ENCODE results near the gene PCDHA1. TPM values are rescaled to one million over a fixed set of nuclear protein-coding genes. Genes with fewer than 3 reads are reported as not detected.

PCDHA1 gene
- total RNA-seq, 1 experiment from 2014 or later, result not detected

GRCh38 chr5:141031006-141031405 lies 245.1 kb downstream of the PCDHA1 start (continued):
- no peak for TF ChIP-seq CEBPB (IDR thresholded peaks at IDR 0.05; ENCODE audit: low read depth)
- no peak for TF ChIP-seq YY1 (IDR thresholded peaks at IDR 0.05; ENCODE audit: extremely low read depth, insufficient replicate concordance, low read depth, low read length)
- no peak for TF ChIP-seq SIN3A (IDR thresholded peaks at IDR 0.05; ENCODE audit: low read depth)

- intact Hi-C loops (cut with micrococcal nuclease), result no loop called here
- no peak overlapping the region for H3K9ac ChIP-seq (ENCODE audit: low read length)
- ATAC-seq (no peak), DNase-seq (ENCODE audit: low read depth, low spot score) (no peak)
- ChIA-PET POLR2A (no interaction called here), CTCF (interaction anchor here (1.5 kb wide), 1 partner anchor 15 kb away, joined by 4 read pairs; no protein-coding TSS in a partner anchor), RAD21 (ENCODE audit: low non-redundant PET in 1 of 2, low total read pairs in 2 of 2, uncharacterized antibody in 2 of 2, unreplicated experiment in 2 of 2) (no interaction called here)
- no peaks in the 10 kb centered on the region for H4K20me1 ChIP-seq (ENCODE audit: insufficient read depth)
- no peaks in the 10 kb centered on the region for H3K9me3 ChIP-seq (ENCODE audit: control insufficient read depth in 1 of 2, insufficient read depth in 1 of 2, low read depth in 1 of 2, low read length in 2 of 2)
- H3K4me1 ChIP-seq (ENCODE audit: control insufficient read depth in 1 of 2, insufficient read depth in 2 of 2, low read length in 2 of 2), result no peaks in the 10 kb centered on the region
- BruUV-seq (replicated peaks), result no TSS peak
- H3K79me2 ChIP-seq (ENCODE audit: insufficient read depth, low read length), result no peaks in the 10 kb centered on the region
- H3K4me2 ChIP-seq (ENCODE audit: low read length), result no peak overlapping the region
- H3K27ac ChIP-seq (ENCODE audit: low read depth, low read length), result no peak overlapping the region
- H2AFZ ChIP-seq (ENCODE audit: low read depth, low read length, poor library complexity, severe bottlenecking), result no peak overlapping the region
- H3K4me3 ChIP-seq (replicated peaks in 1 of 2; ENCODE audit: low read depth in 1 of 2, low read length in 2 of 2), result no peak overlapping the region
- H3K27me3 ChIP-seq (ENCODE audit: insufficient read depth, low read length), result no peaks in the 10 kb centered on the region
- no peaks in the 10 kb centered on the region for H3K9me2 ChIP-seq (ENCODE audit: insufficient read depth)
- H3K36me3 ChIP-seq (ENCODE audit: control insufficient read depth in 1 of 2, insufficient read depth in 2 of 2, low read length in 2 of 2), result no peaks in the 10 kb centered on the region
- TF ChIP-seq JUND (IDR thresholded peaks at IDR 0.05), result no peak
- TF ChIP-seq EGR1 (IDR thresholded peaks at IDR 0.05; ENCODE audit: low read depth), result no peak
- no peak for TF ChIP-seq ELF1 (IDR thresholded peaks at IDR 0.05; ENCODE audit: borderline replicate concordance, low read depth)
- TF ChIP-seq CEBPB (IDR thresholded peaks at IDR 0.05; ENCODE audit: low read depth), result no peak
- TF ChIP-seq ATF3 (IDR thresholded peaks at IDR 0.05), result no peak
- no peak for TF ChIP-seq ZFX (IDR thresholded peaks at IDR 0.05)
- TF ChIP-seq POLR2AphosphoS5 (IDR thresholded peaks at IDR 0.05; ENCODE audit: low read depth, low read length), result no peak
- no peak for TF ChIP-seq CTCF (IDR thresholded peaks at IDR 0.05 in 2 of 3, conservative IDR thresholded peaks at IDR 0.05 in 1 of 3; ENCODE audit: borderline replicate concordance in 1 of 3, insufficient read depth in 1 of 3, low read depth in 2 of 3, low read length in 2 of 3)
- TF ChIP-seq POLR2A (IDR thresholded peaks at IDR 0.05; ENCODE audit: borderline replicate concordance, extremely low read depth, insufficient read depth, insufficient read length), result no peak
- no peak for TF ChIP-seq SP1 (IDR thresholded peaks at IDR 0.05; ENCODE audit: low read depth)
- no peak for TF ChIP-seq ZNF274 (IDR thresholded peaks at IDR 0.05; ENCODE audit: low read depth, low read length)
- TF ChIP-seq REST (IDR thresholded peaks at IDR 0.05; ENCODE audit: low read depth), result no peak
- no peak for TF ChIP-seq SRF (IDR thresholded peaks at IDR 0.05; ENCODE audit: low read depth)
- no peak for TF ChIP-seq YY1 (IDR thresholded peaks at IDR 0.05; ENCODE audit: extremely low read depth, insufficient replicate concordance, low read depth, low read length)
- no peak for TF ChIP-seq EZH2phosphoT487 (IDR thresholded peaks at IDR 0.05; ENCODE audit: borderline replicate concordance)
- no peak for TF ChIP-seq ZBTB33 (IDR thresholded peaks at IDR 0.05; ENCODE audit: extremely low read depth, insufficient replicate concordance, low read length)
- TF ChIP-seq CBX3 (IDR thresholded peaks at IDR 0.05; ENCODE audit: low read depth), result no peak
- no peak for TF ChIP-seq FOSL1 (IDR thresholded peaks at IDR 0.05; ENCODE audit: low read depth)
- TF ChIP-seq EZH2 (IDR thresholded peaks at IDR 0.05), result no peak
Observed at GRCh38 chr5:141032626-141033025, 246.7 kb downstream of the PCDHA1 start.

All from HCT116 (cell line).